Testis (tissue), 3 donors: ENCODE data around the gene FAM90A1. TPM values are rescaled to one million over a fixed set of nuclear protein-coding genes. Genes with fewer than 3 reads are reported as not detected.
"Not testable (repeated sequence)": the region's sequence is repeated elsewhere in the genome, so short reads cannot be mapped to it uniquely, and the experiment has no call there.

Experiments
- DNase-seq: peaks from one replicate; pipeline ENCODE4 v3.0.0-alpha.2; 2019
- H3K27ac ChIP-seq, 2 donors: fragments of 200-600 bp; sonication (generic); one replicate each; pipeline ENCODE4 v1.5.1; 2019
- H3K27me3 ChIP-seq: fragments of 200-600 bp; sonication (generic); one replicate; pipeline ENCODE4 v1.5.1; 2019
- H3K36me3 ChIP-seq: fragments of 200-600 bp; sonication (generic); one replicate; pipeline ENCODE4 v1.5.1; 2017; ENCODE audit warnings: low read depth; ENCODE audit errors: missing control alignments
- H3K4me1 ChIP-seq: fragments of 200-600 bp; sonication (generic); one replicate; pipeline ENCODE4 v1.5.1; 2019
- H3K4me3 ChIP-seq, 2 donors: fragments of 200-600 bp; sonication (generic); one replicate each; pipeline ENCODE4 v1.5.1; 2017 to 2019
- H3K9me3 ChIP-seq: fragments of 200-600 bp; sonication (generic); one replicate; pipeline ENCODE4 v1.5.1; 2017
- WGBS, 2 donors: methylation state at CpG; one replicate each; pipeline ENCODE4 v1.1.5; 2018; 5-methylcytosine and 5-hydroxymethylcytosine counted together
- intact Hi-C: fragments of 100-400 bp; cut with DNase I; formaldehyde crosslinking; loops from one replicate; pipeline ENCODE4 v1.15.1; 2023; ENCODE audit warnings: low total_unique reads
- polyA plus RNA-seq: library from polyadenylated mRNA; stranded (reverse); fragments of 350-450 nt; fragmentation: Illumina TruSeq; extraction: RNeasy Lipid Tissue Mini Kit (QIAGEN cat#74804); gene quantifications from one replicate; pipeline ENCODE4 v1.2.3, GENCODE V29; 2014; ENCODE audit warnings: low read depth, low replicate concordance; ENCODE audit not compliant: insufficient read depth
- total RNA-seq, 2 donors: library from RNA; depleted of rRNA; stranded (reverse); fragments of >200 nt; gene quantifications; one replicate each; pipeline ENCODE4 v1.2.3, GENCODE V29; 2016

Gene FAM90A1
- total and polyA plus RNA-seq, 3 donors from 2014 or later, result 0.67 to 1.8 (median 1.5) TPM

GRCh38 chr12:8221375-8221774 lies 6.0 kb downstream of the FAM90A1 start:
- H3K27me3 ChIP-seq, DNase-seq, H3K27ac ChIP-seq, H3K36me3 ChIP-seq, H3K4me3 ChIP-seq, intact Hi-C loops, H3K4me1 ChIP-seq, H3K9me3 ChIP-seq: not testable (repeated sequence)
- 63 to 70% methylated on average over 21 of the region's 21 CpGs for WGBS, 2 donors

- DNase-seq, H3K27ac ChIP-seq, H3K36me3 ChIP-seq, intact Hi-C loops, H3K27me3 ChIP-seq, H3K9me3 ChIP-seq, H3K4me3 ChIP-seq, H3K4me1 ChIP-seq: not testable (repeated sequence)
- WGBS, 2 donors, result 72 to 74% methylated on average over 26 of the region's 26 CpGs
Measured at GRCh38 chr12:8218711-8219382, 8.6 kb downstream of the FAM90A1 start.

- H3K27ac ChIP-seq, H3K9me3 ChIP-seq, H3K4me3 ChIP-seq, H3K36me3 ChIP-seq, DNase-seq, intact Hi-C loops, H3K27me3 ChIP-seq, H3K4me1 ChIP-seq: not testable (repeated sequence)
- WGBS, 2 donors, result 70 to 100% methylated on average over 1 of the region's 1 CpG
Measured at GRCh38 chr12:8197685-8198308, 29.6 kb downstream of the FAM90A1 start.

- intact Hi-C loops, result not testable (repeated sequence)
Measured at GRCh38 chr12:8188088-8188487, 39.3 kb downstream of the FAM90A1 start.

GRCh38 chr12:8184206-8184605 lies 43.2 kb downstream of the FAM90A1 start:
- 53% methylated on average over 6 of the region's 28 CpGs; no CpG with 5 or more reads in 1 of the 2 donors for WGBS, 2 donors

More at GRCh38 chr12:8188088-8188487, 39.3 kb downstream of the FAM90A1 start:
- H3K4me3 ChIP-seq, H3K27me3 ChIP-seq, H3K4me1 ChIP-seq, H3K27ac ChIP-seq, H3K9me3 ChIP-seq, DNase-seq, H3K36me3 ChIP-seq: not testable (repeated sequence)
- 94 to 96% methylated on average over 2 of the region's 2 CpGs for WGBS, 2 donors

GRCh38 chr12:8183346-8183745 lies 44.1 kb downstream of the FAM90A1 start:
- H3K27ac ChIP-seq, intact Hi-C loops, H3K4me3 ChIP-seq, DNase-seq, H3K4me1 ChIP-seq, H3K9me3 ChIP-seq, H3K36me3 ChIP-seq, H3K27me3 ChIP-seq: not testable (repeated sequence)
- WGBS, 2 donors, result 64 to 67% methylated on average over 9 to 23 of the region's 23 CpGs

More at GRCh38 chr12:8184206-8184605, 43.2 kb downstream of the FAM90A1 start:
- intact Hi-C loops, H3K4me1 ChIP-seq, H3K4me3 ChIP-seq, H3K27me3 ChIP-seq, H3K36me3 ChIP-seq, H3K9me3 ChIP-seq, H3K27ac ChIP-seq, DNase-seq: not testable (repeated sequence)

GRCh38 chr12:8182923-8183322 lies 44.5 kb downstream of the FAM90A1 start:
- H3K27ac ChIP-seq, H3K36me3 ChIP-seq, H3K9me3 ChIP-seq, intact Hi-C loops, H3K4me3 ChIP-seq, H3K4me1 ChIP-seq, H3K27me3 ChIP-seq, DNase-seq: not testable (repeated sequence)
- WGBS, 2 donors, result 90 to 93% methylated on average over 7 of the region's 7 CpGs

- H3K27me3 ChIP-seq, H3K36me3 ChIP-seq, H3K4me1 ChIP-seq, H3K4me3 ChIP-seq, H3K9me3 ChIP-seq, H3K27ac ChIP-seq, intact Hi-C loops, DNase-seq: not testable (repeated sequence)
Measured at GRCh38 chr12:8181271-8181670, 46.1 kb downstream of the FAM90A1 start.
